Activated naive CD8-positive, alpha-beta T cell treated with anti-CD3 and anti-CD28 coated beads, Interleukin-2, amount 50 U/mL, for 24 hours (primary cell): Measurements from ENCODE around the gene PEX7.
A peak's percentile ranks its signal among the peaks of the same experiment; 100 is the strongest.
"Not testable (repeated sequence)": the region's sequence is repeated elsewhere in the genome, so short reads cannot be mapped to it uniquely, and the experiment has no call there.

Source experiments
- ATAC-seq: fragments of 150-1000 bp; cut with Tn5 transposase; one replicate; pipeline ENCODE4 v1.10.0; 2021
- DNase-seq: peaks from one replicate; pipeline ENCODE4 v3.0.0; 2021
- H3K27ac Mint-ChIP-seq: one replicate; pipeline ENCODE4 v1.8.0; 2021; ENCODE audit warnings: mild to moderate bottlenecking, mixed read lengths
- H3K27me3 Mint-ChIP-seq: one replicate; pipeline ENCODE4 v1.8.0; 2021; ENCODE audit warnings: mixed read lengths
- H3K36me3 Mint-ChIP-seq: one replicate; pipeline ENCODE4 v1.8.0; 2021; ENCODE audit warnings: low read depth, mixed read lengths
- H3K4me1 Mint-ChIP-seq: one replicate; pipeline ENCODE4 v1.8.0; 2021; ENCODE audit warnings: mixed read lengths
- H3K4me3 Mint-ChIP-seq: one replicate; pipeline ENCODE4 v1.8.0; 2021; ENCODE audit warnings: mild to moderate bottlenecking, moderate library complexity, mixed read lengths
- H3K9me3 Mint-ChIP-seq: one replicate; pipeline ENCODE4 v1.8.0; 2021; ENCODE audit warnings: mixed read lengths

Gene PEX7

DNA sequence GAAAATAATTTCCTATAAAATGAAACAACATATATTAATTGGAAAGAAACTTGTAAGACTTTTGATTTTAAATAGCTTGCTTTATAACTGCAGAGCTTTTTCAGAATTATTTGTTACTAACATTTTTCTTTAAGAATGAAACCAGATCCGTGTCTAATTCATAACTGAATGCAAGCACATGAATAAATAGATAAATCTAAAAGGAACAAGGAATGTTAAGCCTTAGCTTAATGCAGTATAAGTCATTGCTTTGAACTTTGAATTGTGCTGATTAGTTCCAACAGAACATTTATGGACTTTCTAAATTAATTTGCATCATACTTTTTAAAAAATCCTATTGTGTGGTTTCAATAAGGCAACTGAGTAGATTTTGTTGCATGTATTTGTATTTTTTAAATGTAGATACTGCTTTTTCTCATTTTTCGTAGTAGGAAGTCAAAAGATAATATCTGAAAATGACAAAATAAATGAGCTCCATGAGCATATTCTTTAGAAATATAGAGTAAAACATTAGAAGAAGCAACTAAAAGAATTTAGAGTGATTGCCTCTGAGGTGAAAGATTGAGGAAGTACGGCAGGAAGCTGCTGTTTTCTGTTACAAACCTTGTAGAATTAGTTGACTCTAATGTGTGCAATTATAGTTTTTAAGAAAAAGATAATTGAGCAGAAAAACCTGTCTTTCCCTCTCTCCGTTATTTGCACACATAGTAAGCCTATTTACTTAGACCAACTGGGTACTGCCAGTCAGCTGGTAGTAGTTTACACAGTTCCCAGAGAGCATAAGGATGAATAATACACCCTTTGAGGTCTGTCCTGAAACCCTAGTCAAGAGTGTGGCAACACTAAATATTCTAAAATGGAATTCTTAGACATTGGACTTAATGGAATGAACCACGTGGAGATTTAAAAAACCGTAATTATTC, 67.1 kb downstream of the PEX7 start:
- no peak overlapping the region for H3K4me3 Mint-ChIP-seq
- DNase-seq (no peak), ATAC-seq (no peak)
- H3K36me3 Mint-ChIP-seq, result peaks cover 3% of the 10 kb centered on the region
- H3K9me3 Mint-ChIP-seq, result no peaks in the 10 kb centered on the region
- H3K4me1 Mint-ChIP-seq, result peaks cover 6% of the 10 kb centered on the region
- H3K27me3 Mint-ChIP-seq, result no peaks in the 10 kb centered on the region
- H3K27ac Mint-ChIP-seq, result no peak overlapping the region

DNA sequence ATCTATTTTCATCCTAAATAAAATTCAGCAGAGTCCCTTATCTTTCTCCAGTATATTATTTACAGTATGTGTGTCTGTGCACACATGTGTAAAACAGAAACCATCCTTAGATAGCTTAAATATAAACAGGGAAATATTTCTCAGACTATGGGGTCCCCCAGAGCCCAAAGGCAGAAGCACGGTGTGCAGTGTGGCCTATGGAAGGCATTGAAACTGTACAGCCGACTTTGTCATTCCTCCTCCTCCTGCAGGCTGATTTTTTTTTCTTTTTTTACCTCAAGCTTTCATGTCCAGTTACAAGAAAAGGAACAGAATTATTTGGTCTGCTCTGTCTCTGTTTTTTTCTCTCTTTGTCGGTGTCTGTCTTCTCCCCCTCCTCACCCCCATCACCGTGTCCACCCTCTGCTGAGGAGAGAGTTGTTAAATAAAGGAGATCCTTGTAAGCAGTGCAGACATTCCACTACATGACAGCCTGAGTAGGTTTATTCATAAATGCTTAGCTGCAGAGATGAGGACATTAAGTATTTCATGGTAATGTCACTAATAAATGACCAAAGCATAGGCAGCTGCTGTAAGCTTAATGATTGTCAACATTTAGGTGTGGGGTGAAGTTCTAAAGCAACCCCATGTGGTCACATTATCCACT, 67.9 kb downstream of the PEX7 start:
- no peaks in the 10 kb centered on the region for H3K9me3 Mint-ChIP-seq
- no peak for DNase-seq
- no peak overlapping the region for H3K4me3 Mint-ChIP-seq
- no peaks in the 10 kb centered on the region for H3K27me3 Mint-ChIP-seq
- H3K36me3 Mint-ChIP-seq, result peaks cover 3% of the 10 kb centered on the region
- H3K4me1 Mint-ChIP-seq, result peaks cover 6% of the 10 kb centered on the region
- ATAC-seq, result no peak
- no peak overlapping the region for H3K27ac Mint-ChIP-seq

DNA sequence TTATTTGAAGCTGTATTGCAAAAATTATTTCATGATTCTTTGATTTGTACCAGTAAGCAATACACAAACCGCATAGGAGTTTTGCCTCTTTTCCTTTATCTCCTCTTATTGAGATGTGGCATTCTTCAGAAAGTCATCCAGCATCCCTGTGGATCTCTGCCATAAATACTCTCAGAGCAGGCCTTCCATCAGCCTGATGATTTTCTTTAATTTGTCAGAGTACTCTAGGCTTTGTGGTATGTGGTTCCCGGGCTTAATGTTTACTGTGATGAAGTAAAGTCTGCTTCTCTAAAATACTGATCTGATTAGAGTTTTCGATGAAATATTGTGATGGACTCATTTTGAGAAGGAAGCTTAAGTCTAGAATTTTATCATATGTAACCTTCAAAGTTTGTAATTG, 68.6 kb downstream of the PEX7 start:
- Mint-ChIP-seq H3K4me3 (no peak overlapping the region), H3K27me3 (no peaks in the 10 kb centered on the region), H3K36me3 (peaks cover 3% of the 10 kb centered on the region), H3K27ac (no peak overlapping the region), H3K9me3 (no peaks in the 10 kb centered on the region), H3K4me1 (peaks cover 6% of the 10 kb centered on the region)
- ATAC-seq, result no peak
- no peak for DNase-seq

DNA sequence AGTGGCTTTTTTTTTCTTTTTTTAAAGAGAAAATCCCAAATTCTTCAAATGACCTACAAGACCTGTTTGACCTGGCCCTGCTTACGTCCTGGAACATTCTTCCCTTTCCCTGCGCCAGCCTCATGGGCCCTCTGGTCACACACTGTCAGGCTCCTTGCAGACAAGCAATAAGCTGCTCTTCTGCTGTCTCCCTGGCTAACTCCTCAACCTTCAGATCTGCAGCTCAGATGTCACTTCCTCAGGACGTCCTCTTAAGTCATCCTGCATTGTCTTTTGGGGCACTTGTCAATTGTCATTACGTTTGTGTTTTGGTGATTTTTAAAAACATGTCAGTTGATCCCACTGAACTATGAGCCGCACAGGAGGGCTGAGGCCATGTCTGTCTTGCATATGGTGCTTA, 70.8 kb downstream of the PEX7 start:
- Mint-ChIP-seq H3K27me3 (no peaks in the 10 kb centered on the region), H3K9me3 (no peaks in the 10 kb centered on the region), H3K27ac (no peak overlapping the region), H3K36me3 (peaks cover 4% of the 10 kb centered on the region), H3K4me1 (peaks cover 6% of the 10 kb centered on the region), H3K4me3 (no peak overlapping the region)
- no peak for ATAC-seq
- DNase-seq, result no peak

DNA sequence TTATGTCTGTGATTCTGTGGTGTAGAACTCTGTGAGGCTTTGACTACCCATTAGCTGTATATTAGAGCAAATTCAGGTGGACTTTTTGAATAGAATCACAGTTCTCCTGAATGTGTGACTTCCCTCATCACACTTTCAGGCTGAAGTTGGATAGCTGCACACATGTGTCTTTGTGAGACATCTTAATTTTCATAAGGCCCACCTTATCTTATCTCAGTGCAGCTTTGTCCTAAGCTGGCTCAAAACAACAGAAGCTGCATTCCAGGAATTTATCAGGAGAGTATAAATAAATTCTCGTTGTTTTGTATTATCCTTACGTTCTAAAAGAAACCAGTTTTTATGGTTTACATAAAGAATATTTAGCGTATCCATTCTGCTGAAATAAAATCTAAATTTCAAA, 73.5 kb downstream of the PEX7 start:
- H3K4me3 Mint-ChIP-seq, result no peak overlapping the region
- peaks cover 15% of the 10 kb centered on the region for H3K36me3 Mint-ChIP-seq
- H3K4me1 Mint-ChIP-seq, result no peaks in the 10 kb centered on the region
- DNase-seq (no peak), ATAC-seq (no peak)
- no peak overlapping the region for H3K27ac Mint-ChIP-seq
- no peaks in the 10 kb centered on the region for H3K27me3 Mint-ChIP-seq
- H3K9me3 Mint-ChIP-seq, result no peaks in the 10 kb centered on the region

DNA sequence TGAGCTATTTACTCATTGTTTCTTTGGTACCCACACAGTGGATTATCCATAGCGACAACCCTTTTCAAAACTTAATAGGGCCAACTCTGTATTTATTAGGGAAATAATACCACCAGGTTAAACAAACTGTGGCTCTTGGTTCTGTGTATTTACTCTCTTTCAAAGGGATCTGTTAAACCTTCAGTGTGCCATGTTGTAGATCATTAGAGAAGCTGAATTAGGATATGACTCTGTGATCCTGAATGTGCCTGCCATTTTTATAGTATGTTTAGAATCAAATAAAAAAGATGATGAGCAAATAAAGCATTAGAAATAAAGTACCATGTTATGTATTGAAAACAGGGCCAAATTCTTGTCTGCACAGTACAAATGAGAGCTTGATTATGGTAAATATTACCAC, 74.7 kb downstream of the PEX7 start:
- H3K4me1 Mint-ChIP-seq, result no peaks in the 10 kb centered on the region
- H3K4me3 Mint-ChIP-seq, result no peak overlapping the region
- DNase-seq, result no peak
- no peak for ATAC-seq
- H3K36me3 Mint-ChIP-seq, result peaks cover 23% of the 10 kb centered on the region
- H3K27me3 Mint-ChIP-seq, result no peaks in the 10 kb centered on the region
- no peak overlapping the region for H3K27ac Mint-ChIP-seq
- H3K9me3 Mint-ChIP-seq, result no peaks in the 10 kb centered on the region

DNA sequence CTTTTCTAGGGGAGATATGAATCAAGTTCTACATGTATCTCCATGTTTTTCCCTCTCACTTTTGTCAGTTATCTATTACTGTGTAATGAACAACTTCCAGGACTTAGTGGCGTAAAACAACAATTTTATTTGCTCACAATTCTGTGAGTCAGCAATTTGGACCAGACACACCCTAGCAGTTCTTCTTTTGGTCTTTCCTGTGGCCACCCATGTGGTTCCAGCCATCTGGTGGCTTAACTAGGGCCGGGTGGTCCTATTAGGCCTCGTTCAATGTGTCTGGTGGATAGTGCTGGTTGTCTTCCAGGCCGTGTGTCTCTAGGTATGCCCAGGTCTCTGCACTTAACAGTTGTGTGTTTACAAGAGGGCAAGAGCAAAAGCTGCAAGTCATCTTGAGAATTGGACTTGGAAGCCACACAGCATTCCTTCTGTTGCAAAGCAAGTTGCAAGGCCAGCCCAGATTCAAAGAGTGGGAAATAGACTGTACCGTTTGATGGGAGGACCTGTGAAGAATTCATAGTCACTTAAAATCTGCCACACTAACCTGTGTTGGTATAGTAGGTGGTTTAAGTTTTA, 78.9 kb downstream of the PEX7 start:
- Mint-ChIP-seq H3K36me3 (peaks cover 30% of the 10 kb centered on the region), H3K4me1 (no peaks in the 10 kb centered on the region), H3K4me3 (no peak overlapping the region), H3K27ac (no peak overlapping the region), H3K27me3 (no peaks in the 10 kb centered on the region), H3K9me3 (no peaks in the 10 kb centered on the region)
- ATAC-seq (no peak), DNase-seq (no peak)

DNA sequence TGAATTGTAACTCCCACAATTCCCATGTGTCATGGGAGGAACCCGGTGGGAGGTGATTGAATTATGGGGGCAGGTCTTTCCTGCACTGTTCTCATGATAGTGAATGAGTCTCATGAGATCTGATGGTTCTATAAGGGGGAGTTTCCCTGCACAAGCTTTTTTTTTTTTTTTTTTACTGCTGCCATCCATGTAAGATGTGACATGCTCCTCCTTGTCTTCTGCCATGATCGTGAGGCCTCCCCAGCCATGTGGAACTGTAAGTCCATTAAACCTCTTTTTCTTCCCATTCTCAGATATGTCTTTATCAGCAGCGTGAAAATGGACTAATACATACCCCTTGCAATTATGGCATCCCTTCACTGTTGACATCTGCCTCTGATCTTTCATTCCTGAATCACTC, 82.1 kb downstream of the PEX7 start:
- H3K27me3 Mint-ChIP-seq, H3K27ac Mint-ChIP-seq, ATAC-seq, H3K4me3 Mint-ChIP-seq, H3K4me1 Mint-ChIP-seq, DNase-seq, H3K9me3 Mint-ChIP-seq: not testable (repeated sequence)
- peaks cover 25% of the 10 kb centered on the region for H3K36me3 Mint-ChIP-seq

DNA sequence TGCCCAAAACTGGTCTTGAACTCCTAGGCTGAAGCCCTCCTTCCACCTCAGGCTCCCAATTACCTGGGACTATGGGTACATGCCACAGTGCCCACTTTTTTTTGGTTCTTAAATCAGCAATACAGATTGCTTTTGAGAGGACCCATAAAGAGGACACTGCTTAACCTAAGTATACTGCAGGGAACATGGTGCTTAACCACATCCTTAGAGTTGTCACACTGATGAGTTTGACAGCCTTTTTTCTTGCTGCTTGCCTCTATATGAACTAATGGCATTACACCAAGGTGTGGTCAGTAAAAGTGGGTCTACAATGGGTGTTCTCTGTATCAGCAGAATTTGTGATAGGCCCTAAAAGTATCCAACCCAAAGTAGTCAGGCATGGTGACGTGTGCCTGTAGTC, 92.6 kb downstream of the PEX7 start:
- no peak for ATAC-seq
- peaks cover 14% of the 10 kb centered on the region for H3K27me3 Mint-ChIP-seq
- H3K4me3 Mint-ChIP-seq, result no peak overlapping the region
- H3K4me1 Mint-ChIP-seq, result peaks cover 3% of the 10 kb centered on the region
- peaks cover 22% of the 10 kb centered on the region for H3K36me3 Mint-ChIP-seq
- H3K27ac Mint-ChIP-seq, result no peak overlapping the region
- DNase-seq, result no peak
- no peaks in the 10 kb centered on the region for H3K9me3 Mint-ChIP-seq

DNA sequence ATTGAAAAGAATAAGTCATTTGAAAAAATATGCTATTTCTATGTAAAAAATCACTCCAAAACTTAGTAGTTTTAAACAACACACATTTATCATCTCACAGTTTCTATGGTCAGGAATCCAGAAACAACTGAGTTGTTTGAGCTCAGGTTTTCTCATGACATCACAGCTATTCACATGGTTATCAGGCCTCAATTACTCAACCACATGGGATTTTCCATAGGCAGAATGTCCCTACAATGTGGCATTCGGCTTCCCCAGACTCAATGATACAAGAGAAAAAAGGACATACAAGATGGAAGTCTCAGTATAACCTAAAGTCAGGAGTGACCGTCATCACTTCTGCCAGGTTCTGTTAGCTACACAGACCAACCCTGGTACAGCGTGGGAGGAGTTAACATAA, 96.3 kb downstream of the PEX7 start:
- Mint-ChIP-seq H3K27me3 (peaks cover 35% of the 10 kb centered on the region), H3K9me3 (no peaks in the 10 kb centered on the region), H3K4me3 (no peak overlapping the region), H3K4me1 (peaks cover 23% of the 10 kb centered on the region), H3K36me3 (peaks cover 12% of the 10 kb centered on the region), H3K27ac (no peak overlapping the region)
- no peak for DNase-seq
- ATAC-seq, result no peak

DNA sequence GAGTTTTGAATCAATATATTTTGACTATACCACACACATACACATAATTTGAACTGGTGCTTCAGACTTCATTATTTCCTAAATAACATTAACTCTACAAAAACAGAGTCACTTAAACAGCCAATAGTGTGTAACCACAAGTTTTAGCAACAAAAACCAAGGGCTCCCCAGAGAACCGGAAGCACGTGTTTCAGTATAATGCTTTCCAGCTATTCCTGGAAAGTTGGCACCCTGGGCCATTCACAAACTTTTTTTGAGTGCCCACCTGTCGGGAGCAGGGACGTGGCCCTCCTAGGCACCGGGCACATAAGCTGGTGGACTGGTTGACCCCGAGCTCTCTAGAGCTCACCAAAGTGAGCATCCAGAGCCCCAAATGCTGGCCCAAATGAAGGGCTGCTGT, 97.8 kb downstream of the PEX7 start:
- Mint-ChIP-seq H3K4me1 (peaks cover 26% of the 10 kb centered on the region), H3K4me3 (peak overlapping the region; percentile 58), H3K27me3 (peaks cover 46% of the 10 kb centered on the region), H3K9me3 (no peaks in the 10 kb centered on the region), H3K27ac (peak overlapping the region; percentile 19), H3K36me3 (peaks cover 9% of the 10 kb centered on the region)
- ATAC-seq (no peak), DNase-seq (no peak)

DNA sequence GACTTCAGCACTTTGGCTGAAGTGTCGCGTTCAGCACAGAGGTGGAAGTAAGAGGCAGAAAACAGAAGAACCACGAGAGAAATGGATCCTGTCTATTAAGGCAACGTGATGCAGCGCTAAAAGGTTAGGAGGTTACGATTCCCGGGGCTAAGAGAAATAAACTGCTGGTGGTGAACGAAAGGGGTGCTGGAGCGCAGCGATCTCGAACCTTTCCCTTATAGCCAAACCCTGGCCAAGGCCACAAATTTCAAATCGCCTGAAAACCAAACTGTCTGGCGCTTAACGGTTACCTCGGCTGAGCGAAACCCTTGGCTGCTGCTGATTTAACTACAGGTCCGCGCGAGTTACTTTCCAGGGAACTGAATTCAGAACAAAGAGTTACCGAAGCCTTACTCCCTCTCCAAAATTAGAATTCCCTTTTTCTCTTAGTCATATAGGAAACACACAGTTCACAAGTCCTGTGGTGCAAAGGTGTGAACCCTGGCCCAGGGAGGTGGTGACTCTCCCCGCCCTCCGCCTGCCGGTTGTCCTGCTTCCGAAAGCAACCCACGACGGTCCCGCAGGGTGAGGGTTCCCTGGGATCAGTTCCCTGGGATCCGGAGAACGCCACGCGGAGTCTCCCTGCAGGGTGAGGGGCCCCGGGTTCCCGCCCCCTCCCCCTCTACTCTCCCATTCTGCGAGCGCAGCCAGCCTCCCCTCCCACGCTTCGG, 98.4 kb downstream of the PEX7 start:
- H3K27ac Mint-ChIP-seq, result peak overlapping the region; percentile 19

DNA sequence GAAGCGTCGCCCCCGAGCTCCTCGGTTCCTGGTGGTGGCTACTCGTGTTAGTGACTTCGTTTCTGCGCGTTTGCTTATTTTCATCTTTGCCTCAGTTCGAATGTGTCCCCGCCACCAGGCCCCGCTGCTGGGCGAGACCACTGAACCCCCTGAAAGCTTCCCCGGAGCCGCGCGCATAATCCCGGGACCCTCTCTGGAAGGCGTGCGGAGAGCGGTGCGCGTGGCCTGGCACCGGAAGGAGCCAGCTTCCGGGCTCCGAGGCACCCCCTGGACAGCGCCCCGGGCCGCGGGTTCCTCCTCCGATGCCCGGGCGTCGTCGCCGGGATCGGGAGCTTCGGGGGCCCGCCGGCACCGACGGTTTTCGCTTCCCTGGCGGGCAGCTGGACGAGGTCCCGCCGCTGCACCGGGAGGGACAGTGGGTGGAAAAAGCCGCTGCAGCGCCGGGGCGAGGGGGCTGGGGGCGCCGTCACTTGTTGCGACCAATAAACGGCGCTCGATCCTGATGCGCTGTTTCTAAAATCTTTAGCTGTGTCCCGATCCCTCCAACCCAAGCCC, 99.1 kb downstream of the PEX7 start:
- Mint-ChIP-seq H3K36me3 (peaks cover 2% of the 10 kb centered on the region), H3K27me3 (peaks cover 56% of the 10 kb centered on the region), H3K27ac (no peak overlapping the region), H3K9me3 (no peaks in the 10 kb centered on the region), H3K4me3 (peak overlapping the region; percentile 58), H3K4me1 (peaks cover 26% of the 10 kb centered on the region)
- ATAC-seq, result no peak
- no peak for DNase-seq

More for the DNA sequence above, 98.4 kb downstream of the PEX7 start:
- peaks cover 26% of the 10 kb centered on the region for H3K4me1 Mint-ChIP-seq
- peak overlapping the region; percentile 58 for H3K4me3 Mint-ChIP-seq
- peak; percentile 31 for DNase-seq
- H3K9me3 Mint-ChIP-seq, result no peaks in the 10 kb centered on the region
- peaks cover 3% of the 10 kb centered on the region for H3K36me3 Mint-ChIP-seq
- ATAC-seq, result peak; percentile 35
- H3K27me3 Mint-ChIP-seq, result peaks cover 50% of the 10 kb centered on the region

DNA sequence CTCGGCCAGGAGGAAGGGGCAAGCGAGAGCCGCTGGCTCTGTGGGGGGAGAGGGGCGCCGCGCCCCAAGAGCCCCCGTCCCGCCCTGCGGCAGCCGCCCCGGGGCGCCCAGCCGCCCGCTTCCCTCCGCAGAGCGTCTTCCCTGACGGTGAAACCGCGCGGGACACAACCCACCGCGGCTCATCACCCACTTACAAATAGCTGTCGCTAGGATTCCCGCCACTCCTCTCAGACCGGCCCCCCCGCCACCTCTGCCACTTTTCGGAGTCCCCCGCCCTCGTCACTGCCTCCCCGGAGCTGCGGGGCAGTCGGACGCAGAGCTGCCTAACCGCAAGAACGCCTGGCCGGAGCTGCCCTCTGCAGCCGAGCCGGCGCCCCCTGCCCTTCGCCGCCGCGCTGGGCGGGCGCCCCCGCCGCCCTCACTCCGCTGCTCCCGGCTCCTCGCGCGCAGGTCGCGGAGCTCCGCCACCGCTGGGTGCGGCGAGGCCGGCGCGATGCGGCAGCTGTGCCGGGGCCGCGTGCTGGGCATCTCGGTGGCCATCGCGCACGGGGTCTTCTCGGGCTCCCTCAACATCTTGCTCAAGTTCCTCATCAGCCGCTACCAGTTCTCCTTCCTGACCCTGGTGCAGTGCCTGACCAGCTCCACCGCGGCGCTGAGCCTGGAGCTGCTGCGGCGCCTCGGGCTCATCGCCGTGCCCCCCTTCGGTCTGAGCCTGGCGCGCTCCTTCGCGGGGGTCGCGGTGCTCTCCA, 99.7 kb downstream of the PEX7 start, which contains the start of gene SLC35D3:
Gene SLC35D3 (plus strand): TSS at position 366 of the 749 bp plus-strand sequence. CDS start 128 bp downstream, at position 494.
- no peaks in the 10 kb centered on the region for H3K36me3 Mint-ChIP-seq

More for the DNA sequence above, 99.7 kb downstream of the PEX7 start, which contains the start of gene SLC35D3:
- ATAC-seq (peak; percentile 37), DNase-seq (peak; percentile 18)
- Mint-ChIP-seq H3K4me1 (peaks cover 26% of the 10 kb centered on the region), H3K9me3 (no peaks in the 10 kb centered on the region), H3K27me3 (peaks cover 58% of the 10 kb centered on the region), H3K27ac (no peak within 1 kb of the TSS), H3K4me3 (peak within 1 kb of the TSS; percentile 77)
